ENCODE data around the gene PALB2.

DNA sequence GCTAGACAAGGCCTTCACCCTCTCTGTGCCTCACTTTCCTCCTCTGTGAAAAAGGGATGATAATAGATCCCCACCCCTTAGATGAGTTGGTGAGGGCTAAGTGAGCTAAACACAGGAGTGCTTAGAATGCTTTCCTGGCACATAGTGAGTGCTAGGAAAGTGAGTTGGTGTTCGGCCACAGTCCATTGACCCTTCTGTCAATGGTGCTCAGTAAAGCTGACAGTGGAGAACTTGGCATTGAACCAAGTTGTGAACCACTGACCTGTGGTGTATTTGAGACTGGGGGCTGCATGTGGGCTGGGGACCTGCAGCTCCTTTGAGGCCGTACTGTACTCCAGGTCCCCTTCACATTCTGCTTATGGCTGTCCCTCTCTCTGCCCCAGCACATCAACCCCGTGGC lies 42.4 kb upstream of the PALB2 start:
- TF ChIP-seq, protein P1, sequence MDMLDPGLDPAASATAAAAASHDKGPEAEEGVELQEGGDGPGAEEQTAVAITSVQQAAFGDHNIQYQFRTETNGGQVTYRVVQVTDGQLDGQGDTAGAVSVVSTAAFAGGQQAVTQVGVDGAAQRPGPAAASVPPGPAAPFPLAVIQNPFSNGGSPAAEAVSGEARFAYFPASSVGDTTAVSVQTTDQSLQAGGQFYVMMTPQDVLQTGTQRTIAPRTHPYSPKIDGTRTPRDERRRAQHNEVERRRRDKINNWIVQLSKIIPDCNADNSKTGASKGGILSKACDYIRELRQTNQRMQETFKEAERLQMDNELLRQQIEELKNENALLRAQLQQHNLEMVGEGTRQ (IDR thresholded peaks at IDR 0.05; ENCODE audit: borderline replicate concordance, low read depth, low read length): no peak
- TF ChIP-seq, protein P2, sequence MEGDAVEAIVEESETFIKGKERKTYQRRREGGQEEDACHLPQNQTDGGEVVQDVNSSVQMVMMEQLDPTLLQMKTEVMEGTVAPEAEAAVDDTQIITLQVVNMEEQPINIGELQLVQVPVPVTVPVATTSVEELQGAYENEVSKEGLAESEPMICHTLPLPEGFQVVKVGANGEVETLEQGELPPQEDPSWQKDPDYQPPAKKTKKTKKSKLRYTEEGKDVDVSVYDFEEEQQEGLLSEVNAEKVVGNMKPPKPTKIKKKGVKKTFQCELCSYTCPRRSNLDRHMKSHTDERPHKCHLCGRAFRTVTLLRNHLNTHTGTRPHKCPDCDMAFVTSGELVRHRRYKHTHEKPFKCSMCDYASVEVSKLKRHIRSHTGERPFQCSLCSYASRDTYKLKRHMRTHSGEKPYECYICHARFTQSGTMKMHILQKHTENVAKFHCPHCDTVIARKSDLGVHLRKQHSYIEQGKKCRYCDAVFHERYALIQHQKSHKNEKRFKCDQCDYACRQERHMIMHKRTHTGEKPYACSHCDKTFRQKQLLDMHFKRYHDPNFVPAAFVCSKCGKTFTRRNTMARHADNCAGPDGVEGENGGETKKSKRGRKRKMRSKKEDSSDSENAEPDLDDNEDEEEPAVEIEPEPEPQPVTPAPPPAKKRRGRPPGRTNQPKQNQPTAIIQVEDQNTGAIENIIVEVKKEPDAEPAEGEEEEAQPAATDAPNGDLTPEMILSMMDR (IDR thresholded peaks at IDR 0.05): no peak
- TF ChIP-seq RCOR1 (IDR thresholded peaks at IDR 0.05; ENCODE audit: low read length): no peak
- no peak for TF ChIP-seq POLR2AphosphoS5 (IDR thresholded peaks at IDR 0.05; ENCODE audit: low read depth, low read length)
- no peak for TF ChIP-seq EZH2phosphoT487 (IDR thresholded peaks at IDR 0.05; ENCODE audit: borderline replicate concordance, low read depth)
- TF ChIP-seq JUND (IDR thresholded peaks at IDR 0.05): no peak
- TF ChIP-seq, protein P3, sequence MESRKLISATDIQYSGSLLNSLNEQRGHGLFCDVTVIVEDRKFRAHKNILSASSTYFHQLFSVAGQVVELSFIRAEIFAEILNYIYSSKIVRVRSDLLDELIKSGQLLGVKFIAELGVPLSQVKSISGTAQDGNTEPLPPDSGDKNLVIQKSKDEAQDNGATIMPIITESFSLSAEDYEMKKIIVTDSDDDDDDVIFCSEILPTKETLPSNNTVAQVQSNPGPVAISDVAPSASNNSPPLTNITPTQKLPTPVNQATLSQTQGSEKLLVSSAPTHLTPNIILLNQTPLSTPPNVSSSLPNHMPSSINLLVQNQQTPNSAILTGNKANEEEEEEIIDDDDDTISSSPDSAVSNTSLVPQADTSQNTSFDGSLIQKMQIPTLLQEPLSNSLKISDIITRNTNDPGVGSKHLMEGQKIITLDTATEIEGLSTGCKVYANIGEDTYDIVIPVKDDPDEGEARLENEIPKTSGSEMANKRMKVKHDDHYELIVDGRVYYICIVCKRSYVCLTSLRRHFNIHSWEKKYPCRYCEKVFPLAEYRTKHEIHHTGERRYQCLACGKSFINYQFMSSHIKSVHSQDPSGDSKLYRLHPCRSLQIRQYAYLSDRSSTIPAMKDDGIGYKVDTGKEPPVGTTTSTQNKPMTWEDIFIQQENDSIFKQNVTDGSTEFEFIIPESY (IDR thresholded peaks at IDR 0.05; ENCODE audit: borderline replicate concordance, low read depth): no peak

Measured in SK-N-SH (cell line).